T47D (cell line): ENCODE results near the gene SLC9A9.
A peak's percentile ranks its signal among the peaks of the same experiment; 100 is the strongest.

Experiments used
- DNase-seq, 2 experiments: peaks; one replicate each; pipeline versions ENCODE4 v3.0.0 to v3.0.0-alpha.2; 2011 to 2012; ENCODE audit warnings: low read depth in 1 of 2, low spot score in 1 of 2
- JUND ChIP-seq: IDR thresholded peaks from 2 replicates; pipeline ENCODE4 v1.6.1; 2012; ENCODE audit warnings: low read depth
- in situ Hi-C: cut with HindIII; loops from 2 replicates; pipeline ENCODE4 v1.10.0; 2016; ENCODE audit warnings: low sequenced_read_pairs, low pct_unique_long_range_greater_than_20kb

SLC9A9 gene

DNA sequence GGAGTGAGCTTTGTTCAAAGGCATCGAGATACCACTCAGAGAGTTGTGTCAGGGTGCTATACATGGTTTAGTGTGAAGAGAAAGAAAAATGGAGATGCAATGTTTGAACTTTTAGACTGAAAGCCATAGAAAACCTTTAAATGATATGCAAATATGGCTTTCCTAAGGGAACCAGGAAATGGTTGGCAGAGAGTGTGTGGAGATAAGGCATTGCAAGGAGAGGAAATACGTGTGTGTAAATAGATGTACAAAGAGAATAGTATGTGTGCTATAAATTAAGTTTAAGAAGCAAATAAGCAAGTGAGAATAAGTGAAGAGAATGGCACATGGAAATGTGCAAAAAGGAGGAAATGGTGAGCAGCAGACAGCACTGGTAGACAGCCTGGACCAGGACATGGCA lies 198.1 kb downstream of the SLC9A9 start:
- no peak for TF ChIP-seq JUND
- in situ Hi-C loops, result no loop called here
- no peak for DNase-seq

DNA sequence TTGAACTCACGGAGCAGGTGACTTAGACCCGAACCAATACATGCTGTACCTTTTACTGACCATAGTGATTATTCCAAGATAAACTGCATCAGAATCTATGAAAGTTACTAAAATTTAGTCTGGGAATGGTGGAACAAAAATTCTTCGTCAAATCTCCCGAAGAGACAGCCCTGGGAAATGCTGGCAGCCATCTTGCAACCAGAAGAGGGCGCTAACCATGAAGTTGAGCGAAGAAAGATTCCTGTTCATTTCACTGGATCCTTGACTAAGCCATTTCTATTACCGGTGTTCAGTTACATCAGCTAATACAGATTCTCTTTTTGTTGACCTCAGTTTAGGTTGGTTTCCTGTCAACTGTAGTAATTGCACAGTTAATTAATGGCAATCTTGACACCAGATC lies 199.6 kb downstream of the SLC9A9 start:
- TF ChIP-seq JUND, result no peak
- in situ Hi-C loops, result no loop called here
- peak in 1 of 2 experiments; percentile 59 for DNase-seq

DNA sequence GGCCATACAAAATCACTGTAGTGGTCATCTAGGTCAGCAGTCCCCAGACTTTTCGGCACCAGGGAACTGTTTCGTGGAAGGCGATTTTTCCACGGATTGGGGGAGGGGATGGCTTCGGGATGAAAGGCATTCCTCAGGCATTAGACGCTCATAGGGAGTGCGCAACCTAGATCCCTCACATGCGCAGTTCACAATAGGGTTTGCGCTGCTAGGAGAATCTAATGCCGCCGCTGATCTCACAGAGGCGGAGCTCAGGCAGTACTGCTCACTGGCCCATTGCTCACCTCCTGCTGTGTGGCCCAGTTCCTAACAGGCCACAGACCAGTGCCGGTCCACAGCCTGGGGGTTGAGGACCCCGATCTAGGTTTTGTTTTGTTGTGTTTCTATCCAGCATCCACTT lies 200.1 kb downstream of the SLC9A9 start:
- DNase-seq, result no peak
- TF ChIP-seq JUND, result no peak
- in situ Hi-C loops, result no loop called here

DNA sequence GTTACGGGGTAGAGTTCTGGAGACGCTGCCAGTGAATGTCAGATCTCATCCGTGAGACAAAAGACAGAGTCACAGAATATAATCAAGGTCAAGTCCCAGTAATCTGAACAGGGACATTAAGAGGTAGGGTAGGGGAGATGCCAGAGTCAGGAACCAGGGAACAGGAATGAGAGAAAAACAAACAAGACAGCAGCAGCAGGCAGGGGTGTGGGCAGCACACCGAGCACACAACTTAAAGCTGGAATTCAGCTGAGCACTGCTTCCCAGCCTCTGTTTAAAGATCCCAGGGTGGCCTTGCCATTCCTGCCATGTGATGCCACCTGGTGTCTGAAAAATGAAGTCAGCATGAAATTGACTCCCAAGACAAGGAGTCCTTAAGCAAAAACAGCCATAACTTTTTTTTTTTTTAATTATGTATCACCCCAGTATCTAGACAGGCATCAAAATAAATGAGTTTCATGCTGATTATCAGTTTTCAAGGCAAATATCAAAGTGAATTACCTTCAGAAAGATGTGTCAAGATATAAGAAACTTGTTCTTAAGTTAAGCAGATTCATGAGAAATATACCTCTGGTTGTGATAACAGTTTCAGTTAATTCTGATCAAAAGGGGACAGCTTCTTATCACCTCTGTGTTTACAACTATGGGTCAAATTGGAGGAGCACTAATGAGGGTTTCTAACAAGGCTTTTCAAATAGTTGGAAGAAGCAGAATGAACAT lies 203.7 kb downstream of the SLC9A9 start:
- TF ChIP-seq JUND, result no peak
- in situ Hi-C loops, result no loop called here
- DNase-seq, result peak; percentile 73 to 86

DNA sequence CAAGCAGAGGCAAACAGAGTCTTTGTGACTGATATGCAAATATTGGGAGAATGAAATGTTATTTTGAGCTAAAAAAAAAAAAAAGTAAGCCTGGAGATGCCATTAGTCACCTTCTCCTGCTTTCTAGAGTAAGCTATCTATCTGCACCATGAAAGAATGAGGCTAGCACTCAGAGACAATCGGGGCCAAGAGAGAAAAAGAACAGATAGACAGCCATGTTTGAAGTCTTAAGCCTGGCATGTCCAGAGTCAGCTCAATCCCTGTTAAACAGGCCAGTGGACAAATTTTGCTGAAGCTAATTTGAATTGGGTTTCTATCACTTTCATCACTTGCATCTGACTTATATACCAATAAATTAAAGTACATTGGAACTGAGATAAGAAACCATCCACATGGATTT lies 204.4 kb downstream of the SLC9A9 start:
- TF ChIP-seq JUND, result no peak
- in situ Hi-C loops, result no loop called here
- no peak for DNase-seq

DNA sequence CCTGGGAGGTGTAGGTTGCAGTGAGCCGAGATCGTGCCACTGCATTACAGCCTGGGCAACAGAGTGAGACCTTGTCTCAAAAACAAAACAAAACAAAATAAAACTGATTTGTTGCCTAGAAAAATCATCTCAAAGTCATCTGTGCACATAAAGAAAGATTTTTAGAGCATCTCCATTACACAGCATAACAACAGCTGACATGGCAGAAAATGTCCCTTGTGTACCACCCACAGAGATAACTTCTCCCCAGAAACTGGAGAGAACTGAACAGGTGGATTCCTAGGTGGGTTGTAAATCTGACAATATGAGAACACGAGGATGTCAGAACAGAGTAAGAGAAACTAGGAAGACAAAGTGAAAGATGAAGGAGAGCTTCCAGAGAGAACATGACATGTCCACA lies 207.5 kb downstream of the SLC9A9 start:
- TF ChIP-seq JUND, result no peak

DNA sequence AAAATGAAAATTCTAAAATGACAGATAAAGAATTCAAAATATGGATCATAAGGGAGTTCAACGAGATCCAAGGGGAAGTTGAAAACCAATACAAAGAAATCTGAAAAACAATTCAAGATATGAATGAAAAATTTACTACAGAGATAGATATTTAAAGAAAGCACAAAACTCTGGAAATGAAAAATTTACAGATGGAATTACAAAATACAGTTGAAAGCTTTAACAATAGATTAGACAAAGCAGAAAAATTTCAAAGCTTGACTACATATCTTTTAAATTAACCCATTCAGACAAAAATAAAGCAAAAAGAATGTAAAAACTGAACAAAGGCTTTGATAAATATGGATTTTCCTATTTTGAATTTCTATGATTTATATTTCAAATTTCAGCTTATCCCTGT lies 211.1 kb downstream of the SLC9A9 start:
- DNase-seq, result no peak
- TF ChIP-seq JUND, result no peak
- in situ Hi-C loops, result no loop called here

More for the DNA sequence above, 207.5 kb downstream of the SLC9A9 start:
- in situ Hi-C loops, result no loop called here
- DNase-seq, result no peak

DNA sequence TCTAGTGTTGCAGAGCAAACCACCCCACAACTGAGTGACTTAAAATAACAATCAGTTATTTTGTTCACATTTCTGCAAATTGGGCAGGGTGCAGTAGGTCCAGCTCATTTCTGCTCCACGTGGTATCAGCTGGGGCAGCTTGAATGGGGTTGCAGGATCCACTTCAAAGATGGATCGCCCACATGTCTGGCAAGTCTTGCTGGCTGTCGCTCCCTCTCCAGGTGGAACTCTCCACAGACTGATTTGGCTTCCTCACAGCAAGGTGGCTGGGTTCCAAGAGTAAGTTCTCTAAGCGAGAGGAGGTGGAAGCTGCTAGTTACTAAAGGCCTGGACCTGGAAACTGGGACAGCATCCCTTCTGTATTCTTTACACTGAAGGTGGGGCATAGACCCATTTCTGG lies 213.3 kb downstream of the SLC9A9 start:
- in situ Hi-C loops, result no loop called here
- no peak for TF ChIP-seq JUND
- peak in 1 of 2 experiments; percentile 25 for DNase-seq

DNA sequence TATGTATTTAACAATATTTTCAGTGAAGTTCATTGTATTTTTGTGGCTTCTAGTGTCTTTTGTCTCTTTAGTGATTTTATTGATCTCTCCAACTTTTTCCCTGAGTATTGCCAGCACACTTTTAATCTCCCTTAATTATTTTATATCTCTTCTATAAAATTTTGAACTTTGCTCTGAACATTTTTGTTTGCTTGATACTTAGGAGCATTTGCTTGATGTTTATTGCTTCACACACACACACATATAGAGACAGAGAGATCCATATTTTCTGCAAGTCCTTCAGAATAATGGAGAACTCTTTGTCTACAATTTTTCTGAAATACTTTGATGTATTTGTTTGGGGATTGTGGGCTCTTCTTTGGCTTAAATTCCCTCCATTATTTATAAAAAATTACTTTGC lies 213.8 kb downstream of the SLC9A9 start:
- TF ChIP-seq JUND, result no peak
- DNase-seq, result no peak
- in situ Hi-C loops, result no loop called here

DNA sequence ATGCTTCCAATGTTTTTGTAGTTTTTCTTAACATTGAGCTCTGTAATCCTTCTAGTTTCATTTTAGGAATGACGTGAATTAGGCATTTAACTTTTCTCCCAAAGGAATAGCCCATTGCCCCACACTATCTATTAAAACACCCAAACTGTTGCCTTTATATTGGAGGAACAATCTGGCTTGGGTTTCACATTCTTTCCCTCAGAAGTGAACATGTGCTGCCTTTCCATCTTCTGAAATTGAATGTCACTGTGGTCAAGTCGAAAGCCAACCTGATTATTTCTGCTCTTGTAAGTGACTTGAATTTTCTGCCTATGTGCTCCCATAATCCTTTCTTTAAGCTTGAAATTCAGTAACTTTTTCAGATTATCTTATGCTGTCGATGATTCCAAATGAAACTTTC lies 214.5 kb downstream of the SLC9A9 start:
- in situ Hi-C loops, result no loop called here
- no peak for DNase-seq
- no peak for TF ChIP-seq JUND

DNA sequence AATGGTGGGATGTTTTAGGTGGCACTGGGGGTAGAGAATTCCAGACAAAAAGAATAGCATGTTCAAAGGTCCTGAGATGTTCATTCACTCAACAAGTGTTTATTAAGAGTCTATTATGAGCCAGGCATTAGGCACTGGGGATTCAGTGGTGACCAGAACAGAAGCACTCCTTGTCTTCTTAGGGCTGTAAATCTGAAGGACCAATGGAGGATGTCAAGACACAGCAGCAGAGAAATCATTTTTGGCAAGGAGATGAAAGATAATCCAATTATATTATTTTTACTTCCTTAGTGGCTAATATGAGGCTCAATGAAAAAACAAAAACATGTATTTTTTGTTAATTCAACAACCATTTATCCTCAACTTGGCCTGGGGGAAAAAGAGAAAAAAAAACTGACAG lies 218.5 kb downstream of the SLC9A9 start:
- DNase-seq, result no peak
- in situ Hi-C loops, result no loop called here

DNA sequence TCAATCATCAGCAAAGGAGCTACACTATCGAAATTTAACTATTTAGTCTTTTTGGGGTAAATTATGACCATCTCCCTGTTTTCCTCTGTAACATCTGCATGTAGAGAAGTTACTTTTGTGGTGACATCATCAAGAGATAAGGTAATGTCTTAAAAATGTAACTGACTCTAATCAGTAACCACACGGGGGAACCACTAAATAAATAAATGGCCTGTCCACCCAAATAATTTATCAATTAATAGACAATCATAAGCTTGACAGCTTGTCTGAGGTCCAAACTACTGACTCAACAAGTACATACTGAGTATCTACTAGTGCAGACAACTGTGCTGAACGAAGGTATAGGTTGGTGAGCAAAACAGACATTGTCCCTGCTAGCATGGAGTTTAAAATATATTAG lies 219.3 kb downstream of the SLC9A9 start:
- TF ChIP-seq JUND, result no peak
- in situ Hi-C loops, result no loop called here
- DNase-seq, result no peak

More for the DNA sequence above, 218.5 kb downstream of the SLC9A9 start:
- TF ChIP-seq JUND, result no peak

DNA sequence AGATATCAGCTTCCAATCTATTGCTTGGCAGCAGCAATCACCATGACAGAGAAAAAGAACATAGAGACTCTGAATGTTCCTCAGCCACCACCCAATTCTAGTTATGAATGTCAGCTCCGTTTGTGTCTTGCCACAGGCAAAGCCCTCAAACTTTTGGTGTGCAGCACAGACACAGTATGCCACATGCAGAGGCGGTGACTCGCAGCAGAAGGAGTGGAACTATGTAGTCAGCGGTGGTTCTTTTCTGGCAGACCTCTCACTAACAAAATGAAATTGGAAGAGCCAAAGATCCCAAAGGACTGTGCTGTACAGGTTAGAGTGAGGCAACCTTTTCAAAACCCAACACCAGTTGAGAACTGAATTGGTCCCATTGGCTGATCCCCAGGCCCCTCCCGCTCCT lies 220.9 kb downstream of the SLC9A9 start:
- DNase-seq, result no peak
- no peak for TF ChIP-seq JUND
- in situ Hi-C loops, result no loop called here

DNA sequence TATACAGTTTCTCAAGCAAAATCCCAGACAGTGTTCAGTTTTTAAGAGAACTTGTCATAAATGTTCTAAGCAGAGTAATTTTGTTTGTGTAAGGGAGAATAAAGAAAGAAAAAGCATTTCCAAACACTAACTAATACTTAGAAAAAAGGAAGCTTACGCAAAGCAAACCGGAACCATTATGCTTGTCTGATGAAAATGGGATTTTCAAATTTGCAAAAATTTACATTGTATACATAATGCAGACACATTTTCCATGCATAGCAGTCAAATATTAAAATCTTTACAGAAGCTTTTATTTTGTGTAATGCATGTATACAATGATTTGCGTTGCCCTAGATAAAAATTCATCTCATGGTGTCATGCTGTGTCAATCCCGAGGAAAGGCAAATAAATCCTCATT lies 229.0 kb downstream of the SLC9A9 start:
- DNase-seq, result no peak
- no peak for TF ChIP-seq JUND
- in situ Hi-C loops, result no loop called here
